ENCODE results near the gene PBX4.
"Not testable (repeated sequence)": the region's sequence is repeated elsewhere in the genome, so short reads cannot be mapped to it uniquely, and the experiment has no call there.

The PBX4 gene, protein sequence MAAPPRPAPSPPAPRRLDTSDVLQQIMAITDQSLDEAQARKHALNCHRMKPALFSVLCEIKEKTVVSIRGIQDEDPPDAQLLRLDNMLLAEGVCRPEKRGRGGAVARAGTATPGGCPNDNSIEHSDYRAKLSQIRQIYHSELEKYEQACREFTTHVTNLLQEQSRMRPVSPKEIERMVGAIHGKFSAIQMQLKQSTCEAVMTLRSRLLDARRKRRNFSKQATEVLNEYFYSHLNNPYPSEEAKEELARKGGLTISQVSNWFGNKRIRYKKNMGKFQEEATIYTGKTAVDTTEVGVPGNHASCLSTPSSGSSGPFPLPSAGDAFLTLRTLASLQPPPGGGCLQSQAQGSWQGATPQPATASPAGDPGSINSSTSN

DNA sequence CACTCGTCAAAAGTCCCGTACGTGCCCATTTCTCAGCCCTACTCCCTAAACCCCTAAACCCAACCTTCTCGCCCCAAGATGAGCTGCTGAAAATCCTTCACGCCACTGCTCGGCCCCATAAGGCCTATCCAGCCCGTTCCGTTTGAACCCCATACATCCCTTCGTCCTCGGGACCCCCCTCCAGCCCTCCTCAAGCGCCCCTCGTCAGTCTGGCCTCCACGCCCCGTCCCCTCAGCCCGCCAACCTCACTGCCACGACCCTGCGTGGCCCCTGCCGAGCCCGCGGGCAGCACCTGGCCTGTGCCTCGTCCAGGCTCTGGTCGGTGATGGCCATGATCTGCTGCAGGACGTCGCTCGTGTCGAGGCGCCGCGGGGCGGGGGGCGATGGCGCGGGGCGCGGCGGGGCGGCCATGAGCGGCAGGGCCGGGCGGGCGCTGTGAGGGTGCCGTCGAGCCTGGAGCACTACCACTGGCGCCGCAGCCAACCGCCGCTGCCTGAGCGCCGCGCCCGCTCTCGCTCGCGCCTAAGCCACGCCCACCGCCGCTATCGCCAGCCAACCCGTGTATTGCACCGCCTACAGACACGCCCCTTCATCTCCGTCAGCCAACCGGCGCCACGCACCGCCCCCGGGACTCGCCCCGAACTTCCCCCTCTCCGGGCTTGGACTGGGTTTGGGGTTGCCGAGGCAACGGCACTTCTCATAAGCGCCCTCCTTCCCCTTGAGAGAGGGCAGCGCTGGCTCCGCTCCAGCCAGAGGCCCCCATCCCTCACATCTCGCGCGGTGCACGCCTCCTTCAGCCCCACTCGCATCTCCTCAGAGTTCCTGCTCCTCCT, at the start of gene PBX4:
PBX4 (minus strand) TSS at position 469 of the 833 bp plus-strand sequence; CDS start at position 411, 58 bp downstream.
- DNase-seq (ENCODE audit: low read depth, low spot score) = peak; percentile 96

DNA sequence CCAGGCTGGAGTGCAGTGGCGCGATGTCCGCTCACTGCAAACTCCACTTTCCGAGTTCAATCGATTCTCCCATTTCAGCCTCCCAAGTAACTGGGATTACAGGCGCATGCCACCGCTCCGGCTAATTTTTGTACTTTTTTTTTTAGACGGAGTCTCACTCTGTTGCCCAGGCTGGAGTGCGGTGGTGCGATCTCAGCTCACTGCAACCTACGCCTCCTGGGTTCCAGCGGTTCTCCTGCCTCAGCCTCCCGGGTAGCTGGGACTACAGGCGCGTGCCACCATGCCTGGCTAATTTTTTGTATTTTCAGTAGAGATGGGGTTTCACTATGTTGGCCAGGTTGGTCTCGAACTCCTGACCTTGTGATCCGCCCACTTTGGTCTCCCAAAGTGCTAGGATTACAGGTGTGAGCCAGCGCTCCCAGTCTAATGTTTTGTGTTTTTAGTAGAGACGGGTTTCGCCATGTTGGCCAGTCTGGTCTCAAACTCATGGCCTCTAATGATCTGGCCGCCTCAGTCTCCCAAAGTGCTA, 47.0 kb upstream of the PBX4 start:
- DNase-seq (ENCODE audit: low read depth, low spot score) = not testable (repeated sequence)

DNA sequence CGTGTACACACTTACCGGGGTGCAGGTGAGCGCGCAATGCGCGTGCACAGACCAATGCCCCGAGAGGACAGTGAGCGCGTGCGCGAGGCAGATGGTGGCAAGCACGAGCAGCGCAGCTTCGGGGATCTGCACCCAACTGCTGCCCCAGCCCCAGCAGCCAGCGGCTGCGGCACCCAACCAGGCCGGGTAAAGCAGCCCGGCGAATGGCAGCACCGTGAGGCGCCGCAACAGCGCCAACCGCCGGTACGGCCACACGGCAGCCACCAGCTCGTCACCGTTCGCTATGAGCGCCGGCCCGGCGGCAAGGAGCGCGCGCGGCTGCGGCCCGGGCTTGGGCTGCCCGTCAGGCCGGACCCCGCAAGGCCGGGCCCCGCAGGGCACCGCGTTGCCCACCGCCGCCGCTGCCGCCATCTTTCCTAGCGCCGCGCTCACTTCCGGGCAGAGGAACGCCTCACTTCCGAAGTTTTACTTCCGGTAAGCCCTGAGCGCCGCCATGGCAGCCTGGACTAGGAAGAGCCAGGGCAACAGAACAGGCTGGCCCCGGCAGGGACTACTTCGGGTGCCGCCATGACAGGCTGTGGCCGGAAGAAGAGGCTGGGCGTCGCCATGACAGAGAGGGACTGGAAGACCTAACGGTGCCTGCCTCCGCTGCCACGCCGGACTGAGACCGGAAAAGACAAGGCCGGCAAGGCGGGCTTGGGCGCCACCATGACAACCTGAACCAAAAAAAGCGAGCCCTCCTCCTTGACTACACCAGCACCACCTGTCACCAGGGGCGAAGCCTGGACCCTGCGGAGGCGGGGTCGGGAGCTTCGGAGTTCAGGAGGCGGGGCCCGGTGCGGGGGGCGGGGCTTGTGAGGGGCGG, 45.0 kb upstream of the PBX4 start, which contains the start of gene ATP13A1:
ATP13A1 (minus strand) TSS at position 421 of the 865 bp plus-strand sequence; CDS start at position 411, 10 bp downstream.
- peak; percentile 90 for DNase-seq (ENCODE audit: low read depth, low spot score)

DNA sequence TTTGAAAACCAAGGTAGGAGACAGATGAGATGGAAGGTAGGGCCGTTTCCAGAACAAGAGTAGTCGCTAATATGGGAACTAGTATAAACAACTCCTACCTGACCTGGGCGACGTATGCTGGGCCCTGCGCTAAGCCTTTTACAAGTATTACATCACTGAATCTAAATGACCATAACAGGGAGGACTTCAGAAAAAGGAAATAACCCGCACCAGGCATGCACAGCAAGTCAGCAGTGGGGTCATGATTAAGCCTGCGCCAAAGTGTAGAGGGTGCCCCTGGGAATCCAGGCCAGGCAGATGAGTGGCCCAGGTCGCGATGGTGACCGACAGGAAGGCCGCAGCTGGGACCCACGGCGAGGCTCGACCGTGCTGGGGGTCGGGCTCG, 44.4 kb upstream of the PBX4 start:
- no peak for DNase-seq (ENCODE audit: low read depth, low spot score)

DNA sequence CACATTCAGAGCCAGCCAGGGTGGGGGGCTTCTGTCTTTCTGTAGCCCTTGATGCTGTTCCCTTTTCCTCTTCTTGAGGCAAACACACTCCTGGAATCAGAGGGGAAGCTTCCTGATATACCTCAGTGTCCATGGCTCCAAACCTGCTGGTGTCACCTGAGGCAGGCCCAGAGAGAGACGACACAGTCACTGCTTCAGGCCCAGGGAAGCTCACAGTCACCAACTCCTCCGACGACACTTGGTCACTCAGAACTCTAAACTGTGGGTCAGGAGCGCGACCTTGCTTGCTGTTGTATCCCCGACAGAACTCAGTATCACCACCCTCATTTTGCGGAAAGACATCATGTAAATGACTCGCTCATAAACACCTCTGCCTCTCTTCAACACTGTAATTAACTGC, 43.9 kb upstream of the PBX4 start:
- DNase-seq (ENCODE audit: low read depth, low spot score) = no peak

DNA sequence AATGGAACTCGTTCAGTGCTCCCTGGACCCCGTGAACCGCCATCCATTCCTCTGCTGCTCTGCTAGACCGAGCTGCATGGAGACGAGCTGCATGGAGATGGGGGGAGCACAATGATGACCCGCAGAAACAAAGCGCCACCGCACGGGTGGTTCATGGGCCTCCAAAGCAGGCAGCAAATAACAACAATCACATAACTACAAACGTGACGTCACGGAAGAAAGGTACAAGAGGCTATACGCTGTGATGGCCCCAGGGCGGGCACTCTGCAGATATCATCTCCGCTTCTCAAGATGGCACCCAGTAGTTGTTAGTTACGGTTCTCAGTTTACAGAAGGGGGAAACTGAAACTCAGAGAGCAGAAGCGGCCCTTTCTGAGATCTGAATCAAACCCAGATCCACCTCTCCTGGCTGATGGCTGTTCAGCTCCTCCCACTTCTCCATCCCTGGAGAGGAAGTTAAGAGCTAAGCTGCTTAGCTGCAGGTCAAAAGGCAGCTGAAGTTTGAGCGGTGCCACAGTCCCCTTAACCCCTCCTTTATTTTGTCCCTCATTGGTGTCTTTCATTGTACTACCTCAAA, 43.3 kb upstream of the PBX4 start:
- no peak for DNase-seq (ENCODE audit: low read depth, low spot score)

DNA sequence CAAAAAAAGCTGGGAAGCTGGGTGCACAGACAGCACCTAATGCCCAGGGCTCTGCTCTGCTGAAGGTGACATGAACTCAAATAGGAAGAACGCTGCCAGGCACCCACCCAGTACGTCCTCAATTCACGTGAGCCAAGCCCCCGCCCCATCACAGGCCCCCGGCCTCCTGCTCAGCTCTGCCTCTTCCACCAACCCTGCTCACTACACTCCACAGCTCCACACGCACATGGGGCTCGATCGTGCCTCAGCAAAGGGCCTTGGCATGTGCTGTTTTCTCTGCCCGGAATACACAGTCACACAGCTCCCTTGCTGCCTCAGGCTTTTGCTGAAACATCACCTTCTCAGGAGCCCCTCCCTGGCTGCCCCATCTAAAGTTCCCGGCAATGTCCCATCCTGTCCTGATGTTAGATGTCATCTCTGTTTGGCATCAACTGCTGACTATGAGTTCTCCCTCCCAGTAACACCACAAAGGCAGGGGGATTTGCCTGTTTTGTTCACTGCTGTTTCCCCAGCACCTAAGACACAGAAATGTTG, 42.7 kb upstream of the PBX4 start:
- no peak for DNase-seq (ENCODE audit: low read depth, low spot score)

DNA sequence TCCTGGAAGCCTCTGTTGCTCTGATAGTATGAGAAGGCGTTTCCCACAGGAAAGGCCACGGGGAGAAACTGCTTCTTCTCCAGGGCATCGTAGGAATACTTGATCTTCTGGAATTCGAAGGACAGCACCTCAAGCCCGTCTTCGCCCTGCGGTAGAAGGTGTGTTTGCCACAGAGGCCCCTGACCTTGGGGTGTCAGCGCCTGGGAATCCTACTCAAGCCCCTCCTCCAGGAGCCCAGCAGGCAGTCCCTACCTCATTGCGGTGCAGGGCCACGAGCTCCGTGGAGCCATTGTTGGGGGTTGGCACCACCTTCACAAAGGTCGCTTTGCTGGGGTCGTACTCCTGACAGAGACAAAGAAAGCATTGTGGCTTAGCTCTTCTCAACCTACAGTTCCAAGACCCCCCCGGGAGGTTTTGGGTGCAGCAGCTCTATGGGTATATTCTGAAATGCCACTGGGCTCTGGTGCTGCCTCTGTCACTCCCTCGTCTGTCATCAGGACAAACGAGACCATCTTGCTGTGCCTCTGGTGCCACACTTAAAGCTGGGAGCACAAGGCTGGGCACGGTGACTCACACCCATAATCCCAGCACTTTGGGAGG, 41.3 kb upstream of the PBX4 start:
- no peak for DNase-seq (ENCODE audit: low read depth, low spot score)

DNA sequence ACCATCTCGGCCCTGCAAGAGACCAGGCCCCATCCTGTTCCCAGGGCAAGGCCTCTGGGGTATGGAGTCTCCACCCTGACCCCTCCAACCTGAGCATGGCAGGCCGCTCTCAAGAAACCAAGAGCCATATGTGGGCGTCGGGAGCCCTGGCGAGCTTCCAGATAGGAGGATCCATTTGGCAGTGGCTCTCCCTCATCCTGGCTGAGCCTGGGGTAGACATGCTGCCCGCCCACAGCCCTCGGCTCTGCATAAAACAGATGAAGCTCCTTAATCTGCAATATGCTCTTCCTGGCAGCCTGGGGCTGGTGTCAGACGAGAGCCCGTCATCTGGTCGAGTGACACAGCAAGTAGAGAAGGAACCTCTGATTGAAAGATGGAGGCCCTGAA, 38.9 kb upstream of the PBX4 start:
- DNase-seq (ENCODE audit: low read depth, low spot score) = no peak

DNA sequence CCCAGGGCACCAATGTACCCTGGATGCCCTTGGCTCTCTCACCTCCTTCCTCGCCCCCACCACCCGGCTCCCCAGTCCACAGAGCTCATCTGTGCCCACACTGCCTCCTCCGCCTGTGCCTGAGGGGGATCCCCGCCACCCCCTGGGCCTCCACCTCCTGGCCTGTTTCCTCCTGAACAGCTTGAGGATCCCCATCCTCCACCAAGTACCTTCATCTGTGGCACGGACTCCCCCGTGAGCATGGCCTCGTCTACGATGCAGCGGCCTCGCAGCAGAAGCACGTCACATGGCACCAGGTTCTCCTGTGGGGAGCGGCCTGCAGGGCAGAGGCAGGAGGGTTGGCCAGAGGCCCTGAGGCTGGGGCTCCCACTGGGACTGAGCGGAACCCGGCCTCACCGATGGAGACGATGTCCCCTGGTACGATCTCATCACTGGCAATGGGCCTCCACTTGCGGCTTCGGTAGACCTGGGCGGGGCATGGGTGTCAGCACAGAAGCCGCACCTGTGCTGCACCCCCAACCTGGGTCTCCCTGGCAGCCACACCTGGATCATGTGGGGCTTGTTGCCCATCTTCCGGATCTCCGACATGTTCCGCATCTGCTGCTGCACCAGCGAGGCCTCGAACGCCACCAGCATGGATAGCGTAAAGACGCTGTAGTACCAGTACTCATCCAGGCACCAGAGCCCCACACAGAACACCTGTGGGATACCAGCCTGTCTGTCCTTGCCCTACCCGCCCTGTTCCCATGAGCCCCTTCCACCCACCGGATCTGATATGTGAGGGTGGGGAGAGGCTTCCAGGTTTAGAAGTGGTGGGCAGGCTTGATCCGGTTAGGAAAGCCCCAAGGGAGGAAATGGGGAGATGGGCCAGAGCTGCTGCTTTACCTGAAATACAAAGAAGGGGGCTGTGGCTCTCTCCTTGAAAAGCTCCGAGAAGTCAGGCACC, 38.2 kb upstream of the PBX4 start:
- DNase-seq (ENCODE audit: low read depth, low spot score) = no peak

DNA sequence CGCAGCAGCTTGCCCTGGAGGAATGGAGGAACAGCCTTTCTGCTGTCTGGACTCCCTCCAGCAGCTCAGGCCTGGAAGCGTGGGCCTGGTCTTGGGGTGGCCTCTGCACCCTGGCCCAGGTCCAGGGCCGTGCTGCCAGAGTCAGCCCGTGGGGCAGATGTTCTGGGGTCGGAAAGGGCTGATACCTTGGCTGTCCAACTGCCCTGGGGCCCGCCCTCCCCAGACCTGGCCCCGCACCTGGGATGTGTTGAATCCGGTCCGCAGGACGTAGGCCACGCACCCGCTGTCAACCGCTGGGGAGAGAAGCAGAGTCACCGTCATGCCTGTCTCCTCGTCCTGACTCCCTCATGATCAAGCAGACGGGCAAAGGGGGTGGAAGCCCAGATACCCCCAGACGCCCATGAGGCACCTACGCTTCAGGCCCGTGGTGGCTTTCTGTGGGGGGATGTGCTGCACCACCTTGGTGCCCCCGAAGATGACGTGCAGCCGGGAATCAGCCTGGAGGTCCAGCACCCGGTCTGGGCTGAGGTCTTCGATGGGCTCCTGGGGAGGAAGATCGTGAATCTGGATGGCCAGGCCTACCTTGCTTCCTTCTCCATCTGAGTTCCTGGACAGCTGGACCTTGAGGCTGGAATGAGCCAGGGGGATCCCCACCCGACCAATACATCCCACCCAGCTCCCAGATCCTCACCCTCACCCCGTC, 37.3 kb upstream of the PBX4 start:
- no peak for DNase-seq (ENCODE audit: low read depth, low spot score)

DNA sequence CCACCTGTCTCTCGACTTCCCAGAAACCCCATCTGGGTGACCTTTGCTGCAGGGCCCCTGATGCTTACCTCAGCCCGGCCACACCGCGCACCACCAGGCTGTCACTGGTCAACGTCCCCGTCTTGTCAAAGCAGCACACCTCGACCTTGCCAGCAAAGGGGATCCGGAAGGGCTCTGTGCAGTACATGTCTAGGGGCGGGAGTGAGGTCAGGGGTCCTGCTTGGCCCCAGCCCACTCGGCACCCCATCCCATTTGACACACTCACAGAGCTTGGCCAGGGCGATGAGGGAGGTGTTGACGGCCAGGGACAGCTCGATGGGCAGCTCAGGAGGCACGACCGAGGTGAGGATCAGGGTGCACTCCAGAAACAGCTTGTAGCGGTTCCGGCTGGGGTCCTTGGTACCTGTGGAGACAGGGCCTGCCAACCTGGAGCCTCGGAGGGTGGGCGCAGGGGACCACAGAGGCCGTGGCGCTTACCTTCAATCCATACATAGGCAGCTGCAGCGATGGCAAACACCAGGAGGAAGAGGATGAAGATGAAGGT, 36.6 kb upstream of the PBX4 start:
- DNase-seq (ENCODE audit: low read depth, low spot score) = no peak

DNA sequence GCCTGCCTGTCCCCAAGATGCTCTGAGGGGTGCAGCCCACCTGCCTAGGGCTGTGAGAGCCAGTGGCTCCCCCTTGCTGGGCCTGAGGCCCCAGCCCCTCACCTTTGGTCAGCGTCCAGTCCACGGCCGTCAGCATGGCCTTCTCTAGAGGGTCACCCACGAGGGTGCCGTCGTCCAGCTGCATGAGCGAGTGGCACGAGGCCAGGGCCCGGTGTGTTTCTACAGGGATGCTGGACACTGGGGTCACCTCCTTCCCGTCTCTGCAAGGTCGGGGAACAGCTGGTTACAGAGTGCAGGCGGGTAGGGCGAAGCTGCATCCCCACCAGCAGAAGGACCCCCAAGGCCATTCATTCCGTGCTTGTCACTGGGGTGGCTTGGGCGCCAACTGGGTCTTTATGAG, 36.0 kb upstream of the PBX4 start:
- no peak for DNase-seq (ENCODE audit: low read depth, low spot score)

DNA sequence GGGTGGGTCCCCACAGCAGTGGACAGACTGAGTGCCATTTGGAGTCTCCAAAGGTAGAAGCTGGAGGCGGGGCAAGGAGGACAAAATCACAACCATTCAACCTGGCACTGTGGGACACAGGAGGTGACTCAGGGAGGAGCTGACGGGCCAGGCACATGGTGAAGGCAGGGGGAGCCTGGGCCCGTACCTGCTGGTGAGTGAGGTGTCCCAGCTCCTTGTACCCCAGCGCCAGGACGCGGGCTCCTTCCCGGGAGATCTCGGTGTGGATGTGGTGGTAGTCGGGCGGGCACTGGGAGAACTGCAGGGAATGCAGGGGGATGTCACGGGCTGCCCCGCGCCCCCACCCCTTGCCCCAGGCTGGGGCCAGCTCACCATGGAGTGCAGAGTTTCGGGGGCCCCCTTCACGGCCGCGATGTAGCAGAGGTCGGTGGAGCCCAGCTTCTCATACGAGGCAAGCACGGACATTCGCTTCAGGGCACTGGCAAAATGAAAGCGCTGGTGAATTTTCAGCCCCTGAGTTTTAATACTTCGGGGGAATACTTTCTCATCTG, 35.2 kb upstream of the PBX4 start:
- DNase-seq (ENCODE audit: low read depth, low spot score) = no peak

DNA sequence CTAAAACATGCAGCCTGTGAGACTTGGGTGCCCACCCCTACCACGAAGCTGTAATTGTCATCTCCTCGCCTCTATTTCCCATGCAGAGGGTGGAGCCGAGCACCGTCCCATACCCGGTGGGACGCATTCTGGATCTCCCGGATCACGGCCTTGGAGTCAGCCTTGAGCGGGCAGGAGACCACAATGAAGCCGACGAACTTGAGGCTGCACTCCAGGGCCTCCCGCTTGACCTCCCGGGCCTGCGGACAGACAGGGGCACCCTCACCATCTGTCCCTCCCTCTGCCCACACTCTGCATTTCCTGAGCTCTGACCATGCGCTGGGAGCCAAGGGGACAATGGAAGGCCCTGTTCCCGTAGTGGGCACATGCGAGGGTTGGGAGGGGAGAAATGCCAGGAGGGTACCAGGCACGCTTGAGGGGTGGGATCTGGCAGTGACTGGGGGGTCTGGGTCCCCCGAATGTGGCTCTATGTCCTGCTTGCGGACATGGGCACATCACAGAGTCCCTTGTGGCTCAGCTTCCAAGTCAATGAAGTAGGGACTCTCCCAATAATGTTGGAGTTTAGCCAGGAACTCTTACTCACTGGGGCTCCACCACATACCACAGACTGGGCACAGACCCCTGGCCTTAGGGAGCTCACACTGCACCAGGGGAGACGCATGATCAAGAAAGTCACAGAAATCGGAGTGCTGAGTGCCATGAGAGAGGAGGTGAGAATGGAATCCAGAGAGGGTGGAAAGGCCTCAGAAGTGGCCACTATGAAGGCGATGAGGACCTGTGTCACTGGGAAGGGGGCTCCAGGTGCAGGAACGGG, 34.2 kb upstream of the PBX4 start:
- no peak for DNase-seq (ENCODE audit: low read depth, low spot score)

DNA sequence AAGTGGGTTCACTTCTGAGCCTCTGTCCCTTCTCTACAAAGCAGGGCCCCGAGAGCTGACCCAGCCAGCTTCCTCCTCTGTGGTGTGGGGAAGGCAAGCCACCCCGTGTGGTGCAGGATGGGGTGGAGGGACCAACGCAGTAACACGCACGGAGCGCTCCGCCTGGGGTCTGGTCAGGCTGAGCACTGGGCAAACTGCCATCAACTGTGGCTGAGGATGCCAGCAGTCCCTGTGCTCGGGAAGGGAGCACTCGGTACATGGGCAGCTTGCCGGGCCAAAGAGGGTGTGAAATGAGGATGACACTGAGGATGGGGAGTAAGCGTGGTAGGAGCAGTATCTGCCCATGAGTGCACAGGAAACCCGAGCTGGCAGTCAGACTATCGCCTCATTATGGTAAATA, 32.6 kb upstream of the PBX4 start:
- DNase-seq (ENCODE audit: low read depth, low spot score) = no peak

DNA sequence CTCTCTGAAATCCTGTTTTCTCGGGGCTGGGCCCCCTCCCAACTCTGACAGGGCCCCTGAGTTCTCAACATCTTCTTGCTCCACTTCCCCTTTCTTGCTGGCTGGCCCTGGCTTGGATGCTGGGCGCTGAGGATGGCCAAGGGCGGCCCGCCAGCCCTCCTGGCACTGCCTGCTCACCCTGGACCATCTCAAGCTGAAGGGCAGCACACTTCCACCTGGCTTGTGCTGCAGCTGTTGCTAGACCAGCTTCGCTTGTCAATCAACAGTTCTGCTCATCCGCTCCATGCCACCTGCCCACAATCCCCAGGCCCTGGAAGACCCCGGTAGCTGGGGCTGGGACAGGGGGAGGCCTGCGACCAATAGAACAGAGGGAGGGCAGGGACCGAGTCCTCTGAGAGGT, 31.8 kb upstream of the PBX4 start:
- no peak for DNase-seq (ENCODE audit: low read depth, low spot score)
